ENCODE data around the gene ZBTB17. TPM values are rescaled to one million over a fixed set of nuclear protein-coding genes. Genes with fewer than 3 reads are reported as not detected.

The ZBTB17 gene
- total and polyA plus RNA-seq, 11 donors, result 14.5 to 29.2 (median 22.1) TPM

DNA sequence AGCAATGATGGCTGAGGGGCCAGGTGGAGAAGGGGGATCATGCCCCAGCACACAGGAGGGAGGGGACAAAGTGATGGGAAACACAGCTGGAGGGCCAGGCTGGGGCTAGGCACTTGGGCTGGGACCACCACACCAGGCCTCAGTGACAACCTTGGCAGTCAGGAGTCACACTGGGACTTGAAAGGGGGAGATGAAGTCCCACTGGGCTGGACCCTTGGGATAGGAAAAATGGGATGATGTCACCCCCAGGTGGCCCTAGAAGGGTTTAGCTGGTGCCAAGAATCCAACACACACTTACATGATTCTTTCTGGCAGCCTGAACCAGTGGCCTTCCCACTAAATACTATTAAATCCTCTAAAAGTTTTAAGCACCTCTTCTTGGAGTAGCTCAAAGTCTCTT is 17.1 kb downstream of the ZBTB17 start:
- peaks cover 0 to 62% (median 32%) of the 10 kb centered on the region in 12 donors for H3K4me1 ChIP-seq
- no peaks in the 10 kb centered on the region for H3K9me3 ChIP-seq
- DNase-seq (no peak), ATAC-seq (peak in 2 of 4 donors; percentile 11 to 12)
- no peaks in the 10 kb centered on the region for H3K27me3 ChIP-seq
- peaks cover 0 to 19% (median 0%) of the 10 kb centered on the region in 9 donors for H3K36me3 ChIP-seq
- intact Hi-C loops (cut with DNase I), result no loop called here
- peak overlapping the region in 2 of 12 donors; percentile 0 to 30 for H3K27ac ChIP-seq
- no peak overlapping the region for H3K4me3 ChIP-seq
- TF ChIP-seq, protein P1, sequence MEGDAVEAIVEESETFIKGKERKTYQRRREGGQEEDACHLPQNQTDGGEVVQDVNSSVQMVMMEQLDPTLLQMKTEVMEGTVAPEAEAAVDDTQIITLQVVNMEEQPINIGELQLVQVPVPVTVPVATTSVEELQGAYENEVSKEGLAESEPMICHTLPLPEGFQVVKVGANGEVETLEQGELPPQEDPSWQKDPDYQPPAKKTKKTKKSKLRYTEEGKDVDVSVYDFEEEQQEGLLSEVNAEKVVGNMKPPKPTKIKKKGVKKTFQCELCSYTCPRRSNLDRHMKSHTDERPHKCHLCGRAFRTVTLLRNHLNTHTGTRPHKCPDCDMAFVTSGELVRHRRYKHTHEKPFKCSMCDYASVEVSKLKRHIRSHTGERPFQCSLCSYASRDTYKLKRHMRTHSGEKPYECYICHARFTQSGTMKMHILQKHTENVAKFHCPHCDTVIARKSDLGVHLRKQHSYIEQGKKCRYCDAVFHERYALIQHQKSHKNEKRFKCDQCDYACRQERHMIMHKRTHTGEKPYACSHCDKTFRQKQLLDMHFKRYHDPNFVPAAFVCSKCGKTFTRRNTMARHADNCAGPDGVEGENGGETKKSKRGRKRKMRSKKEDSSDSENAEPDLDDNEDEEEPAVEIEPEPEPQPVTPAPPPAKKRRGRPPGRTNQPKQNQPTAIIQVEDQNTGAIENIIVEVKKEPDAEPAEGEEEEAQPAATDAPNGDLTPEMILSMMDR (IDR thresholded peaks at IDR 0.05), result peak in 2 of 12 donors; percentile 9 to 12
- TF ChIP-seq POLR2A (IDR thresholded peaks at IDR 0.05), result no peak

DNA sequence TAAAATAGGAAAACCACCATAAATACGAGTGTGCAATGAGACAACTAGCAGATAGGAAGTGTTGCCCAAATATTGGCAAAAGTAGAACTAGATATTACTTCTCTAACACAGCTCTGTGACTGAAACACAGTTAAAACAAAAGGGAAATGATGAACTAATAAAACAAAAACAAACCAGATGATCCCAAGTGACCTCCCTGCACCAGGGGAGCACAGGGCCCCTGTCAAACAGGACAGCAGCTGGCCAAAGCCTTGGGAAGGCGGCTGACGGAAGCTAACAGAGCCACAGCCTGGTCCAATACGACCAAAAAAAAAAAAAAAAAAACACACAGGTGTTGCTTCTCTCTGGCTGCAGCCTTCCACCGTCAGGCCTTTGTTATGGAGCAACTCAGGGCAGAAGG is 17.8 kb downstream of the ZBTB17 start:
- no peak for DNase-seq
- peak in 1 of 4 donors; percentile 20 for ATAC-seq
- no peak overlapping the region for H3K4me3 ChIP-seq
- intact Hi-C loops (cut with DNase I), result no loop called here
- no peak for TF ChIP-seq POLR2A (IDR thresholded peaks at IDR 0.05)
- TF ChIP-seq, protein P1 (IDR thresholded peaks at IDR 0.05), result no peak
- H3K27me3 ChIP-seq, result no peaks in the 10 kb centered on the region
- 55 to 67% (median 64%) methylated on average over 5 of the region's 5 CpGs for WGBS, 4 donors
- no peaks in the 10 kb centered on the region for H3K9me3 ChIP-seq
- H3K36me3 ChIP-seq, result peaks cover 0 to 19% (median 0%) of the 10 kb centered on the region in 9 donors
- H3K4me1 ChIP-seq, result peaks cover 0 to 62% (median 38%) of the 10 kb centered on the region in 12 donors
- H3K27ac ChIP-seq, result peak overlapping the region in 2 of 12 donors; percentile 8 to 30

GRCh38 chr1:15957221-15958095 is 18.4 kb downstream of the ZBTB17 start:
- TF ChIP-seq POLR2A (IDR thresholded peaks at IDR 0.05), result no peak
- TF ChIP-seq, protein P1 (IDR thresholded peaks at IDR 0.05), result no peak
- no peak for DNase-seq
- WGBS, 4 donors, result 87 to 89% (median 88%) methylated on average over 15 of the region's 15 CpGs
- Histone ChIP-seq H3K36me3 (peaks cover 0 to 14% (median 0%) of the 10 kb centered on the region in 9 donors), H3K9me3 (no peaks in the 10 kb centered on the region), H3K4me3 (no peak overlapping the region), H3K27ac (no peak overlapping the region), H3K4me1 (peaks cover 0 to 65% (median 45%) of the 10 kb centered on the region in 12 donors), H3K27me3 (no peaks in the 10 kb centered on the region)
- intact Hi-C loops (cut with DNase I), result no loop called here
- ATAC-seq, result no peak

DNA sequence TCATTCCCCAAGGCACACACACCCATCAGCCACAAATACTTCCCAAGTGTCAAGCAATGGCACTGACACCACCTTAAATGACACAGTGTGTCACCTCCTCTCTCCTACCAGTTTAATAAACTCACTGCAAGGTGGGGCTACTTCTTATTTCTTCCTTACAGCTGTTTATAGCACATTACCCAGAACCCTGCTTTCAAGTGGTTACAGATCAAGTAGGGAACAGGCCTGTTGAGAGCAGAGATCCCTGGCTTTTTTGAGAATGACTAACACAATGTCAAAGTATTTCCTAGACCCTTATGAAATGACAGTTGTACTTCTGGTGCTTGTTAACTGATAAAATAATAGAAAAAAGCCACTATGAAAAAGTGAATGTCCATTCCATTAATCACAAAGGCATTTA is 19.8 kb downstream of the ZBTB17 start:
- TF ChIP-seq POLR2A (IDR thresholded peaks at IDR 0.05), result no peak
- TF ChIP-seq, protein P1 (IDR thresholded peaks at IDR 0.05), result no peak
- Histone ChIP-seq H3K4me1 (peaks cover 0 to 76% (median 54%) of the 10 kb centered on the region in 12 donors), H3K9me3 (no peaks in the 10 kb centered on the region), H3K4me3 (no peak overlapping the region), H3K27me3 (no peaks in the 10 kb centered on the region), H3K36me3 (peaks cover 0 to 11% (median 0%) of the 10 kb centered on the region in 9 donors), H3K27ac (peak overlapping the region in 4 of 12 donors; percentile 6 to 64 (median 10))
- ATAC-seq (peak in 1 of 4 donors; percentile 28), DNase-seq (no peak)
- intact Hi-C loops (cut with DNase I), result no loop called here

Data from heart left ventricle (tissue), 16 donors.